Tibial artery (tissue), 4 donors: Measurements from ENCODE around the gene ANKRD44.

Experiments
- DNase-seq, 2 donors: peaks; one replicate each; pipeline ENCODE4 v3.0.0-alpha.2; 2019
- H3K27ac ChIP-seq, 2 donors: fragments of 200-600 bp; sonication (generic) in 1 of 2; 1 replicate in 1 of 2; 2 replicates in 1 of 2; pipeline ENCODE4 v1.5.1; 2018 to 2019; ENCODE audit warnings: mild to moderate bottlenecking in 1 of 2
- H3K27me3 ChIP-seq, 2 donors: fragments of 200-600 bp; sonication (generic) in 1 of 2; one replicate each; pipeline versions ENCODE4 v1.5.1 to v1.6.0; 2016 to 2019
- H3K36me3 ChIP-seq, 3 donors: fragments of 200-600 bp; sonication (generic) in 2 of 3; one replicate each; pipeline ENCODE4 v1.5.1; 2016 to 2019; ENCODE audit warnings: mild to moderate bottlenecking in 2 of 3
- H3K4me1 ChIP-seq, 4 donors: fragments of 200-600 bp; sonication (generic) in 2 of 4; 1 replicate in 3 of 4; 2 replicates in 1 of 4; pipeline ENCODE4 v1.5.1; 2016 to 2019
- H3K4me3 ChIP-seq, 2 donors: fragments of 200-600 bp; sonication (generic) in 1 of 2; 1 replicate in 1 of 2; 2 replicates in 1 of 2; pipeline ENCODE4 v1.5.1; 2018 to 2019; ENCODE audit warnings: mild to moderate bottlenecking in 2 of 2
- H3K9me3 ChIP-seq, 3 donors: fragments of 200-600 bp; sonication (generic) in 1 of 3; one replicate each; pipeline ENCODE4 v1.5.1; 2016 to 2019
- intact Hi-C: fragments of 100-400 bp; cut with DNase I; formaldehyde crosslinking; loops from one replicate; pipeline ENCODE4 v1.15.0; 2023; ENCODE audit warnings: low total_unique reads
- TF ChIP-seq, protein P1 (sequence below), 2 experiments: fragments of 200-600 bp in 1 of 2; fragments of 450-650 bp in 1 of 2; IDR thresholded peaks; one replicate each; pipeline ENCODE4 v1.5.1; 2017 to 2019; ENCODE audit warnings: antibody characterized with exemption in 2 of 2, mild to moderate bottlenecking in 1 of 2, moderate library complexity in 1 of 2

ANKRD44 gene

DNA sequence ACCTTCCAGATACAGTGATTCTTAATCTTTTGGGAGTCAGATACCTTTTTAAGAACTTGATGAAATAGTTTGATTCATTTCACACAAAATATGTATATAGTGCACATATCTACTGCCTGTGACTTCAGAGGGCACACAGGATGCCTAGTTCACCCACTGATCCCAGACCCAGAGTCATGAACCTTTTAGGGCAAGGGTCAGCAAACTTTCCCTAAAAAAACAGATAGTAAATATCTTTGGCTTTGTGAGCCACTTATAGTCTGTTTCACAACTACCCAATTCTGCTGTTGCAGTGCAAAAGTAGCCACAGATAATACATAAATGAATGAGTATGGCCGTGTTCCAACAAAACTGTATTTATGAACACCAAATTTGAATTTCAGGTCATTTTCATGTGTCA is 124.9 kb downstream of the ANKRD44 start:
- TF ChIP-seq, protein P1, sequence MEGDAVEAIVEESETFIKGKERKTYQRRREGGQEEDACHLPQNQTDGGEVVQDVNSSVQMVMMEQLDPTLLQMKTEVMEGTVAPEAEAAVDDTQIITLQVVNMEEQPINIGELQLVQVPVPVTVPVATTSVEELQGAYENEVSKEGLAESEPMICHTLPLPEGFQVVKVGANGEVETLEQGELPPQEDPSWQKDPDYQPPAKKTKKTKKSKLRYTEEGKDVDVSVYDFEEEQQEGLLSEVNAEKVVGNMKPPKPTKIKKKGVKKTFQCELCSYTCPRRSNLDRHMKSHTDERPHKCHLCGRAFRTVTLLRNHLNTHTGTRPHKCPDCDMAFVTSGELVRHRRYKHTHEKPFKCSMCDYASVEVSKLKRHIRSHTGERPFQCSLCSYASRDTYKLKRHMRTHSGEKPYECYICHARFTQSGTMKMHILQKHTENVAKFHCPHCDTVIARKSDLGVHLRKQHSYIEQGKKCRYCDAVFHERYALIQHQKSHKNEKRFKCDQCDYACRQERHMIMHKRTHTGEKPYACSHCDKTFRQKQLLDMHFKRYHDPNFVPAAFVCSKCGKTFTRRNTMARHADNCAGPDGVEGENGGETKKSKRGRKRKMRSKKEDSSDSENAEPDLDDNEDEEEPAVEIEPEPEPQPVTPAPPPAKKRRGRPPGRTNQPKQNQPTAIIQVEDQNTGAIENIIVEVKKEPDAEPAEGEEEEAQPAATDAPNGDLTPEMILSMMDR (IDR thresholded peaks at IDR 0.05) = no peak
- Histone ChIP-seq H3K27ac (no peak overlapping the region), H3K36me3 (no peaks in the 10 kb centered on the region), H3K27me3 (no peaks in the 10 kb centered on the region), H3K4me3 (no peak overlapping the region), H3K9me3 (no peaks in the 10 kb centered on the region), H3K4me1 (peaks cover 0 to 22% (median 3%) of the 10 kb centered on the region in 4 donors)
- intact Hi-C loops = loop anchor here (10.0 kb wide), 1 partner anchor 171 kb away; no protein-coding TSS in a partner anchor
- no peak for DNase-seq

DNA sequence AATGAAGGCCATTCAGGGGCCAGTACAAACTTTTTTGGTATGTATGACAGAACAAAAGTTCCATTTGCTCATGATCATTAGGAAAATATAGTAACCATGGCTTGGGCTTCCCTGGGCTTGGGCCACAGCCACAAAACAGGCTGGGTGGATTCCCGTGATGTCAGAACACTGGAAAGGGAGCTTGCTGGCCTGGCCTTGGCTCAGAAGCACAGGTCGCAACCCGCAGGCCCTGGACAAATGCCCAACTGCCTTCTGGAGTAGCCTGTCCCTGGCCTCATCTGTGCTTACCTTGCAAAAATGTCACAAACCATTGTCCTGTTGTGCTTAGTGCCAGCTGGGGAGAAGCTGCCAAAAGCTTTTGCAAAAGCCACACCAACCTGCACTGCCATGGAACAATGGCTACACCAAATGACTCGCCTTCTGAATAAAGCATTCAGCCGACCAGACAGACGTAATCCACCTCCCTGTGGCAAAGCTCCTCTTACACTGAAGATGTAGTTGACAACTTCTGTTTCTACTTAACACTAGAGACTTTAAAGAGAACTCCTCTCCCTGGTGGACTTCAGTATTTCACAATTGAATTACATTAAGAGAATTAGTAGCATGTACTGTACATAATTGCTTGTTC is 125.5 kb downstream of the ANKRD44 start:
- TF ChIP-seq, protein P1 (IDR thresholded peaks at IDR 0.05) = no peak
- peak; percentile 54 to 90 for DNase-seq
- intact Hi-C loops = loop anchor here (10.0 kb wide), 1 partner anchor 170 kb away; no protein-coding TSS in a partner anchor
- Histone ChIP-seq H3K27ac (peak overlapping the region; percentile 5 to 37), H3K27me3 (no peaks in the 10 kb centered on the region), H3K4me1 (peaks cover 0 to 26% (median 3%) of the 10 kb centered on the region in 4 donors), H3K9me3 (no peaks in the 10 kb centered on the region), H3K36me3 (no peaks in the 10 kb centered on the region), H3K4me3 (no peak overlapping the region)

DNA sequence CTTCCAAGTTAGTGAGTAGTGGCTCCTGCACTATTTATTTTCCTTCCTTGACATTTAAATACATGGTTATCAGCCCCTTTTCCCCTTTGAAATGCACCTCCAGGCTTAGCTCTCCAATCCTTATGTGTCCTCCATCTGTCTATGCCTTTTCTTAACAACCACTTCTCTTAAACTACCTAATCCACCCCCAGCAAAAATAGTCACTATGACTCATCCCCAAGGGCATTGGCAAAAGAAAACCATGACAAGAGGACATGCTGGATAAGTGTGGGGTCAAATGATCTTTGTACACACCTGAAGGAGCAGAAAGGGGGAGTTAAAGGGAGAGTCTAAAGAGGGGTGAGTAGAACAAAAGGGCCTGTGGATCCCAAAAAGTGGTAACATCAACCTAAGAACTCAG is 127.2 kb downstream of the ANKRD44 start:
- no peaks in the 10 kb centered on the region for H3K9me3 ChIP-seq
- H3K36me3 ChIP-seq = no peaks in the 10 kb centered on the region
- H3K4me1 ChIP-seq = peaks cover 0 to 34% (median 8%) of the 10 kb centered on the region in 4 donors
- no peak overlapping the region for H3K27ac ChIP-seq
- TF ChIP-seq, protein P1 (IDR thresholded peaks at IDR 0.05) = no peak
- no peak overlapping the region for H3K4me3 ChIP-seq
- intact Hi-C loops = loop anchor here (10.0 kb wide), 1 partner anchor 169 kb away; no protein-coding TSS in a partner anchor
- DNase-seq = no peak
- H3K27me3 ChIP-seq = no peaks in the 10 kb centered on the region

GRCh38 chr2:197182668-197183067 is 127.9 kb downstream of the ANKRD44 start:
- intact Hi-C loops = loop anchor here (10.0 kb wide), 1 partner anchor 168 kb away; no protein-coding TSS in a partner anchor
- Histone ChIP-seq H3K27me3 (no peaks in the 10 kb centered on the region), H3K27ac (no peak overlapping the region), H3K9me3 (no peaks in the 10 kb centered on the region), H3K4me1 (peaks cover 0 to 34% (median 8%) of the 10 kb centered on the region in 4 donors), H3K4me3 (no peak overlapping the region), H3K36me3 (no peaks in the 10 kb centered on the region)
- TF ChIP-seq, protein P1 (IDR thresholded peaks at IDR 0.05) = no peak
- no peak for DNase-seq

DNA sequence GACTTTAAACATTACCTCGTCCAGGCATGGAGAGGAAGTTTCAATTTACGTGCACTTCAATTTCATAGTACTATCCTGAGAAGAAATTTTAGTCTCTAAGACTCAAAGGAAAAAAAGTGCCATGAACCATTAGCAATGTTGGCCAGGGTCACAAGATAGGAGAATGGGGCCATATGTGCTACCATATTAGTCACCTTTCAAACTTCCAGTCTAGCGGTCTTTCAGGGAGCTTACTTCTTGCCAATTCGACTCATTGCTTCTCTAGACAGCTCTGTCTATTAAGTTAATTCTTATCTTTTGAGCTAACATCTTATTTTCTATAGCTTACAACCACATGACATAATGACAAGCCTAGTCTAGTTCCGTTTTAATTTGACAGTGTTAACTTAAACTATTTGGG is 129.1 kb downstream of the ANKRD44 start:
- TF ChIP-seq, protein P1 (IDR thresholded peaks at IDR 0.05) = no peak
- no peak for DNase-seq
- Histone ChIP-seq H3K36me3 (no peaks in the 10 kb centered on the region), H3K4me1 (peaks cover 0 to 34% (median 8%) of the 10 kb centered on the region in 4 donors), H3K9me3 (no peaks in the 10 kb centered on the region), H3K27me3 (no peaks in the 10 kb centered on the region), H3K27ac (no peak overlapping the region), H3K4me3 (no peak overlapping the region)
- intact Hi-C loops = loop anchor here (10.0 kb wide), 1 partner anchor 167 kb away; no protein-coding TSS in a partner anchor
